Measurements from ENCODE around the gene TNRC18.
"Not testable (repeated sequence)": the region's sequence is repeated elsewhere in the genome, so short reads cannot be mapped to it uniquely, and the experiment has no call there.

The TNRC18 gene

GRCh38 chr7:5370454-5371353 lies 52.9 kb downstream of the TNRC18 start:
- no peak for DNase-seq

- no peak for DNase-seq
Observed at GRCh38 chr7:5367661-5368060, 56.0 kb downstream of the TNRC18 start.

- DNase-seq = peak; percentile 83
Observed at GRCh38 chr7:5365976-5366625, 57.5 kb downstream of the TNRC18 start.

GRCh38 chr7:5363729-5364128 lies 59.9 kb downstream of the TNRC18 start:
- DNase-seq = no peak

GRCh38 chr7:5362466-5362865 lies 61.2 kb downstream of the TNRC18 start:
- DNase-seq = no peak

- DNase-seq = no peak
Observed at GRCh38 chr7:5361446-5362127, 62.0 kb downstream of the TNRC18 start.

GRCh38 chr7:5360971-5361370 lies 62.7 kb downstream of the TNRC18 start:
- DNase-seq = no peak

- DNase-seq = no peak
Observed at GRCh38 chr7:5360451-5360850, 63.2 kb downstream of the TNRC18 start.

GRCh38 chr7:5360021-5360420 lies 63.6 kb downstream of the TNRC18 start:
- not testable (repeated sequence) for DNase-seq

- DNase-seq = no peak
Observed at GRCh38 chr7:5359344-5359743, 64.3 kb downstream of the TNRC18 start.

GRCh38 chr7:5357951-5358350 lies 65.7 kb downstream of the TNRC18 start:
- DNase-seq = no peak

- no peak for DNase-seq
Observed at GRCh38 chr7:5356751-5357119, 66.9 kb downstream of the TNRC18 start.

- peak; percentile 44 for DNase-seq
Observed at GRCh38 chr7:5354460-5355232, 69.0 kb downstream of the TNRC18 start.

GRCh38 chr7:5352440-5353010 lies 71.1 kb downstream of the TNRC18 start:
- no peak for DNase-seq

GRCh38 chr7:5351507-5352265 lies 71.9 kb downstream of the TNRC18 start:
- DNase-seq = no peak

GRCh38 chr7:5350600-5351385 lies 72.8 kb downstream of the TNRC18 start:
- no peak for DNase-seq

- no peak for DNase-seq
Observed at GRCh38 chr7:5350174-5350463, 73.5 kb downstream of the TNRC18 start.

GRCh38 chr7:5349437-5350173 lies 74.0 kb downstream of the TNRC18 start:
- no peak for DNase-seq

GRCh38 chr7:5349005-5349380 lies 74.6 kb downstream of the TNRC18 start:
- DNase-seq = no peak

Measured in femur (tissue), 1 donor.